NB4 (cell line): ENCODE results near the gene TMEM132C.
A peak's percentile ranks its signal among the peaks of the same experiment; 100 is the strongest.
"Not testable (repeated sequence)": the region's sequence is repeated elsewhere in the genome, so short reads cannot be mapped to it uniquely, and the experiment has no call there.

Experiments
- DNase-seq: peaks from one replicate; pipeline ENCODE4 v3.0.0; 2010; ENCODE audit warnings: low read depth
- H3K4me3 ChIP-seq: one replicate; pipeline ENCODE4 v1.5.1; 2011; ENCODE audit warnings: mild to moderate bottlenecking, low read depth, low read length, moderate library complexity
- CTCF ChIP-seq: IDR thresholded peaks from one replicate; pipeline ENCODE4 v1.5.1; 2012; ENCODE audit warnings: low read depth, low read length
- MAX ChIP-seq: IDR thresholded peaks from 2 replicates; pipeline ENCODE4 v1.6.1; 2011; ENCODE audit warnings: low read depth, low read length
- MYC ChIP-seq: IDR thresholded peaks from 2 replicates; pipeline ENCODE4 v1.6.1; 2011; ENCODE audit warnings: low read depth, low read length
- POLR2A ChIP-seq: IDR thresholded peaks from 2 replicates; pipeline ENCODE4 v1.6.1; 2011; ENCODE audit warnings: mild to moderate bottlenecking; ENCODE audit not compliant: insufficient read length; ENCODE audit errors: extremely low read depth

The TMEM132C gene

GRCh38 chr12:128594521-128594920 is 327.6 kb downstream of the TMEM132C start:
- TF ChIP-seq CTCF (no peak), MYC (no peak), POLR2A (no peak), MAX (no peak)
- DNase-seq, result no peak
- H3K4me3 ChIP-seq, result no peak overlapping the region

- TF ChIP-seq MAX (no peak), MYC (no peak), CTCF (no peak), POLR2A (no peak)
Observed at GRCh38 chr12:128595609-128596008, 328.6 kb downstream of the TMEM132C start.

GRCh38 chr12:128600886-128601285 is 333.9 kb downstream of the TMEM132C start:
- TF ChIP-seq MAX (no peak), POLR2A (no peak), MYC (no peak), CTCF (no peak)
- no peak for DNase-seq
- no peak overlapping the region for H3K4me3 ChIP-seq

More at GRCh38 chr12:128595609-128596008, 328.6 kb downstream of the TMEM132C start:
- H3K4me3 ChIP-seq, result no peak overlapping the region
- no peak for DNase-seq

GRCh38 chr12:128603573-128604115 is 336.7 kb downstream of the TMEM132C start:
- DNase-seq, result no peak
- H3K4me3 ChIP-seq, result no peak overlapping the region
- TF ChIP-seq POLR2A (no peak), MYC (no peak), CTCF (no peak), MAX (no peak)

GRCh38 chr12:128604219-128604618 is 337.2 kb downstream of the TMEM132C start:
- not testable (repeated sequence) for H3K4me3 ChIP-seq, DNase-seq

- H3K4me3 ChIP-seq, result no peak overlapping the region
- TF ChIP-seq MAX (no peak), POLR2A (no peak), CTCF (no peak), MYC (no peak)
- peak; percentile 40 for DNase-seq
Observed at GRCh38 chr12:128606051-128606450, 339.1 kb downstream of the TMEM132C start.
